Activated naive CD8-positive, alpha-beta T cell treated with anti-CD3 and anti-CD28 coated beads for 36 hours (primary cell): Measurements from ENCODE around the gene MPC1L. TPM values are rescaled to one million over a fixed set of nuclear protein-coding genes. Genes with fewer than 3 reads are reported as not detected.

Experiments used
- DNase-seq: peaks from one replicate; pipeline ENCODE4 v3.0.0; 2021
- H3K27ac Mint-ChIP-seq: one replicate; pipeline ENCODE4 v1.8.0; 2022; ENCODE audit warnings: mild to moderate bottlenecking, moderate library complexity, mixed read lengths
- H3K27me3 Mint-ChIP-seq: one replicate; pipeline ENCODE4 v1.8.0; 2022; ENCODE audit warnings: mild to moderate bottlenecking, mixed read lengths
- H3K36me3 Mint-ChIP-seq: one replicate; pipeline ENCODE4 v1.8.0; 2021; ENCODE audit warnings: mild to moderate bottlenecking, mixed read lengths
- H3K4me1 Mint-ChIP-seq: one replicate; pipeline ENCODE4 v1.8.0; 2021; ENCODE audit warnings: mixed read lengths
- H3K4me3 Mint-ChIP-seq: one replicate; pipeline ENCODE4 v1.8.0; 2022; ENCODE audit warnings: mild to moderate bottlenecking, moderate library complexity, mixed read lengths
- H3K9me3 Mint-ChIP-seq: one replicate; pipeline ENCODE4 v1.8.0; 2022; ENCODE audit warnings: mixed read lengths
- total RNA-seq, 2 experiments: library from RNA; stranded (reverse); gene quantifications; one replicate each; pipeline ENCODE4 v1.2.3, GENCODE V29; 2021

The MPC1L gene
- total RNA-seq, 2 experiments from 2014 or later: not detected

GRCh38 chrX:40652664-40653063, 29.4 kb downstream of the MPC1L start:
- Mint-ChIP-seq H3K27me3 (no peaks in the 10 kb centered on the region), H3K4me3 (no peak overlapping the region)

GRCh38 chrX:40653535-40653934, 30.3 kb downstream of the MPC1L start:
- no peaks in the 10 kb centered on the region for H3K9me3 Mint-ChIP-seq
- DNase-seq: no peak

More at GRCh38 chrX:40652664-40653063, 29.4 kb downstream of the MPC1L start:
- H3K4me1 Mint-ChIP-seq: peaks cover 4% of the 10 kb centered on the region
- no peak overlapping the region for H3K27ac Mint-ChIP-seq
- H3K9me3 Mint-ChIP-seq: no peaks in the 10 kb centered on the region
- no peaks in the 10 kb centered on the region for H3K36me3 Mint-ChIP-seq
- DNase-seq: no peak

DNA sequence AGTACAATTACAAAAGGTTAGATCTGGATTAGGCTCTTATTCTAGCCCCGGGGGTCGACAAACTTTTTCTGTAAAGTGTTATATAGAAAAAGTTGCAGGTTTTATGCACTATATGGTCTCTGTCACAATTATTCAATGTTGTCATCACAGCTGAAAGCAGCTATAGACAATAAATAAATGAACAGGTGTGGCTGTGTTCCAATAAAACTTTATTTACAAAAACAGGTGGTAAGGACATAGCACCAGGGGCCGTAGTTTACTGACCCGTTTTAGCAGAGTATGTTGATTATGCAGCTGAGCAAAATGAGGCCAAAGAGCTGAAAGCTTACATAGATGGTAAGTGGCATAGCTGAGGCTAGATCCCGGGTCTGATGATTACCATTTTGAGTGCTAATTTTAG, 37.2 kb downstream of the MPC1L start:
- no peak for DNase-seq
- H3K9me3 Mint-ChIP-seq: no peaks in the 10 kb centered on the region
- no peaks in the 10 kb centered on the region for H3K27me3 Mint-ChIP-seq
- no peak overlapping the region for H3K27ac Mint-ChIP-seq
- no peak overlapping the region for H3K4me3 Mint-ChIP-seq
- peaks cover 3% of the 10 kb centered on the region for H3K4me1 Mint-ChIP-seq
- H3K36me3 Mint-ChIP-seq: no peaks in the 10 kb centered on the region

More at GRCh38 chrX:40653535-40653934, 30.3 kb downstream of the MPC1L start:
- Mint-ChIP-seq H3K27ac (no peak overlapping the region), H3K27me3 (no peaks in the 10 kb centered on the region), H3K4me1 (peaks cover 2% of the 10 kb centered on the region), H3K36me3 (no peaks in the 10 kb centered on the region), H3K4me3 (no peak overlapping the region)

DNA sequence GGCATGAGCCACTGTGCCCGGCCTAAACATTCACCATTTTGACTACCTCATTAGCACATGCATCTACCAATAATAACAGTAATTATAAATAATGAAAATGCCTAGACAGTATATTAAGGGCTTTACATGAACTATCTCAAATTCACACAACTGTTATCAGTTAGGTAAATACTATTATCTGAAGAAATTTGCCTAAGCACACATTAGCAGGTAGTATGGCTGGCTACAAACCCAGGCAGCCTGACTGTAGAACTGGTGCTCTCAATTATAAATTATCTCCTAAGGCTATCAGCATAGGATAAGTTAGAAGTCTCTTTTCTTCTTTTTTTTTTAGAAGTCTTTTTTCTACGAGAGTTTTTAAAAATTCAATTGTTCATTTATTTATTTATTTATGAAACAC, 38.3 kb downstream of the MPC1L start:
- no peak for DNase-seq
- H3K9me3 Mint-ChIP-seq: no peaks in the 10 kb centered on the region
- H3K36me3 Mint-ChIP-seq: no peaks in the 10 kb centered on the region
- no peak overlapping the region for H3K4me3 Mint-ChIP-seq
- peaks cover 3% of the 10 kb centered on the region for H3K4me1 Mint-ChIP-seq
- H3K27me3 Mint-ChIP-seq: no peaks in the 10 kb centered on the region
- H3K27ac Mint-ChIP-seq: no peak overlapping the region

DNA sequence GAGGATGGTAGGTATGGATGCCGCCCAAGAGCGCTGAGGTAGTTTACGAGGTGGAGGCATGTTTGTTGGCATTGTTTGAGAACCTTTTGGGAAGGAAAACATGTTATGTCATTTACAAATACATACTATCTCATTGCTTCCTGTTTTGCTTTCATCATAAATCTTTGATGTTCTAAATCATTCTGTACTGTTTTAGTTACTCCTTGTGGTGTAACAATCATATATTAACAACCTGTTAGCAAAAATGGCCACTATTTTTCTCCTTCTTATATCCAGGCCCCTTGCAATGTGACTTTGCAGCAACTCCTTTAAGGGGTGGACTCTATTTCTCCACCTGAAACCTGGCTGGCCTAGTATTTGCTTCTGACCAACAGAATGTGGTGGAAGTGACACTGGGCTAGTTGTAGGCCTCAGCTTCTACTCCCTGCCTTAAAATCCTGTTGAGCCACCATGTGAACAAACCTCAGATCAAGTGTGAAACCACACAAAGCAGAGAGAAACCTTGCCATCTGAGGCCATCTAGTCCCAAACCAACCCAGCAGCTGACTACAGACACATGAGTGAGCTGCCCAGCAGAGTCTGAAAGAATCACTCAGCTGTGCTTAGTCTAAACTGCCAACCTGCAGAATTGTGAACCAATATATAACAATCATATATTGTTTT, 40.0 kb downstream of the MPC1L start:
- Mint-ChIP-seq H3K4me3 (no peak overlapping the region), H3K9me3 (no peaks in the 10 kb centered on the region), H3K4me1 (peaks cover 3% of the 10 kb centered on the region), H3K36me3 (peaks cover 5% of the 10 kb centered on the region), H3K27me3 (no peaks in the 10 kb centered on the region), H3K27ac (no peak overlapping the region)
- no peak for DNase-seq

DNA sequence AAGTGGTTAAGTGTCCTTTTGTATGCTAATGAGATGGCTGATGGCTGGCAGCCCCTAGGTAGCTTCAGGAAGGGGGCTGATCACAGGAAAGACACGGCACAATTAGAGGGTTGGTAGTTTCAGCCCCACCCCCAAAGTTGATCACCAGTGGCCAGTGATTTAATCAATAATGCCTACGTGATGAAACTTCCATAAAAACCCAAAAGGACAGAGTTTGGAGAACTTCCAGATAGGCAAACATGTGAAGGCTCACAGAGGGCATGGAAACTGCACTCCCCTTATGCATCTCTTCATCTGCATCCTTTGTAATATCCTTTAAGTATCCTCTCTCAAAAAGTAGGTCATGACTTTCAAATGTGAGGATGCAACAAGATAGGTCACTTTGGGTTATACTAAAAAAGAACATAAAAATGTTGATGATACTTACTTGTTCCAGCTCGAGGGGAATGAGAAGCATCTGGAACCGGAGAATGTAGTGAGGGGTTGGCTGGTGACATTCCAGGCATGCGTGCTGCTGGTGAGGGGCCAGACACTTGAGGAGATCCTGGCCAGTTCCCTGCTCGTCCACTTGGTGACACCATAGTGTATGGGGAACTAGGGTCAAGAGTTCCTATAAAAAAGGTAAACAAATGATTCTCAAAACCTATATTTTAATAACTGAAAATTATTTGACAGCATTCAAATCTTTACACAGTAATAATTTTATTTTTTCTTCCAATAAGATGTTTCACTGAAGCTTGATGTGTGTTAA, 40.8 kb downstream of the MPC1L start:
- Mint-ChIP-seq H3K4me3 (no peak overlapping the region), H3K27ac (no peak overlapping the region), H3K4me1 (peaks cover 3% of the 10 kb centered on the region), H3K27me3 (no peaks in the 10 kb centered on the region), H3K9me3 (no peaks in the 10 kb centered on the region), H3K36me3 (peaks cover 5% of the 10 kb centered on the region)
- DNase-seq: no peak

DNA sequence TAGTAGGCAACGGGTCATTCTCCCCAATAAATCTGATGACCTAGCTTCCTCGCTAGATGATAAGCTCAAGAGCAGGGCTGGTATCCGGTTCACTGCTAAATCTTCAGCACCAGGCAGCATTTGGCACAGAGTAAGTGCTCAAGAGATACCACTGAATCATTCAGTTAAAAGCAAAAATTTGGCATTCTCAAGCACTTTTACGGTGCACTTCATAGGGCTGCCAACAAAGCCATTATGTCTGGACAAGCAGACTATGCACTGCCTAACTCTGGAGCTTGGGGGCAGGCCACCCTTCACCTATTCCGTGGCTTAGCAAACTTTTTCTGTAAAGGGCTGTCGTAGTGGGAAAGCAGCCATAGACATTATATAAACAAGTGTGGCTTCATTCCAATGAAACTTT, 47.9 kb downstream of the MPC1L start:
- no peaks in the 10 kb centered on the region for H3K27me3 Mint-ChIP-seq
- DNase-seq: no peak
- no peaks in the 10 kb centered on the region for H3K4me1 Mint-ChIP-seq
- H3K4me3 Mint-ChIP-seq: no peak overlapping the region
- H3K27ac Mint-ChIP-seq: no peak overlapping the region
- no peaks in the 10 kb centered on the region for H3K9me3 Mint-ChIP-seq
- peaks cover 7% of the 10 kb centered on the region for H3K36me3 Mint-ChIP-seq

Other genes with a start within 250 kb of the MPC1L start
- gene ATP6AP2, start 42.5 kb upstream of the MPC1L start, total RNA-seq: 10 to 100 TPM; 51.2 to 52.8 TPM
- gene CXorf38, start 24.1 kb downstream of the MPC1L start, total RNA-seq: 10 to 100 TPM; 17.5 to 17.7 TPM
- gene MED14, start 112.1 kb downstream of the MPC1L start, total RNA-seq: 10 to 100 TPM; 38.8 to 41.4 TPM